Astrocyte of the hippocampus (primary cell): ENCODE measurements around the gene SPNS2.
A peak's percentile ranks its signal among the peaks of the same experiment; 100 is the strongest.

Experiments used
- DNase-seq: peaks from one replicate; pipeline ENCODE4 v3.0.0; 2011; ENCODE audit warnings: low read depth, low spot score

The SPNS2 gene, protein sequence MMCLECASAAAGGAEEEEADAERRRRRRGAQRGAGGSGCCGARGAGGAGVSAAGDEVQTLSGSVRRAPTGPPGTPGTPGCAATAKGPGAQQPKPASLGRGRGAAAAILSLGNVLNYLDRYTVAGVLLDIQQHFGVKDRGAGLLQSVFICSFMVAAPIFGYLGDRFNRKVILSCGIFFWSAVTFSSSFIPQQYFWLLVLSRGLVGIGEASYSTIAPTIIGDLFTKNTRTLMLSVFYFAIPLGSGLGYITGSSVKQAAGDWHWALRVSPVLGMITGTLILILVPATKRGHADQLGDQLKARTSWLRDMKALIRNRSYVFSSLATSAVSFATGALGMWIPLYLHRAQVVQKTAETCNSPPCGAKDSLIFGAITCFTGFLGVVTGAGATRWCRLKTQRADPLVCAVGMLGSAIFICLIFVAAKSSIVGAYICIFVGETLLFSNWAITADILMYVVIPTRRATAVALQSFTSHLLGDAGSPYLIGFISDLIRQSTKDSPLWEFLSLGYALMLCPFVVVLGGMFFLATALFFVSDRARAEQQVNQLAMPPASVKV

DNA sequence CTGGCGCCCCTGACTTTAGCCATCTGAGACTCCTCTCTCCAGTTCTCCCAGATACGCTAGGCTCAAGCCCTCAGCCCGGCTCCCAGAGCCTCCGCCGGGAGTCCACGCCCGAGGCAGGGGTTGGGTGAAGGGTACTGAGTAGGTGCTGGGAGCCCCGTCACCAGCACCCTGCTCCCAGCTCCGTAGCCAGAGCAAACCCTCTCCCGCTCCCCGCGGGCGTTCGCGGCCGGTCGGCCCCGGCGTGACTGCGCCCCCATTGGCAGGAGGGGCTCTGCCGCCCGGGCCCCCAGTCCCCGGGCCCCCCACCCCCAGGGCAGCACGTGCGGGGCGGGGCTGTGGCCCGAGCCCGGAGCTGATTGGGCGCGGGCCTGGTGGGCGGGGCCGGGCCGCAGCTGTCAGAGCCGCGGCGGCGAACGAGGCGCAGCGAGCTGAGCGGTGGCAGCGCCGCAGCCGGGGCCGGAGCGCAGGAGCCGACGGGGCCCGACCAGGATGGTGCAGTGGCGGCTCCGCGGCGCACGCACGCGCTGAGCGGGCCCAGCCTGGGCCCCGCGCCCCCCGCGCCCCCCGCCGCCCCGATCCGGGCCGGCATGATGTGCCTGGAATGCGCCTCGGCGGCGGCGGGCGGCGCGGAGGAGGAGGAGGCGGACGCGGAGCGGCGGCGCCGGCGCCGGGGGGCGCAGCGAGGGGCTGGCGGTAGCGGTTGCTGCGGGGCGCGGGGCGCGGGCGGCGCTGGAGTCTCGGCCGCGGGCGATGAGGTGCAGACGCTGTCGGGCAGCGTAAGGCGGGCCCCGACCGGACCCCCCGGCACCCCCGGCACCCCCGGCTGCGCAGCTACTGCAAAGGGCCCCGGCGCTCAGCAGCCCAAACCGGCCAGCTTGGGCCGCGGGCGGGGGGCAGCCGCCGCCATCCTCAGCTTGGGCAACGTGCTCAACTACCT lies at the start of gene SPNS2:
Gene SPNS2 (plus strand): TSS at position 421 of the 937 bp plus-strand sequence. CDS start 167 bp downstream, at position 588.
- DNase-seq, result peak; percentile 76

DNA sequence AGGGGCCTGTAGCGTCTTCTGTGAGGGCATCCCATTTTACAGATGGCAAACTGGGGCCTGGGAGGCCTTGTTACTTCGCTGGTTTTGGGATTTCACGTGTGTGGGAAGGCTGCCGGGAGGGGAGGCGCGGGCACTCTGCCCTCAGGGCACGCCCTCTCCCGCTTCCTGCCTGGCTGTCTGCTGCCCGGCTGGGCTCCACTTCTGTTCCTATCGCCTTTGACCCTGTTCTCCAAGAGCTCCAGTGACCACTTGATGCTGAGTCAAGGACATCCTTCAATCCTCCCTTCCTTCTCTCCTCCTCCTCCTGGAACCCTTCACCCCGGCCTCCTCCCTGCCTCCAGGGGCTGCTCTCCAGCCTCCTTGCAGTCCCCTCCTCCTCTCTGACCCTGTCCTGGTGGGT lies 48.9 kb upstream of the SPNS2 start:
- no peak for DNase-seq

DNA sequence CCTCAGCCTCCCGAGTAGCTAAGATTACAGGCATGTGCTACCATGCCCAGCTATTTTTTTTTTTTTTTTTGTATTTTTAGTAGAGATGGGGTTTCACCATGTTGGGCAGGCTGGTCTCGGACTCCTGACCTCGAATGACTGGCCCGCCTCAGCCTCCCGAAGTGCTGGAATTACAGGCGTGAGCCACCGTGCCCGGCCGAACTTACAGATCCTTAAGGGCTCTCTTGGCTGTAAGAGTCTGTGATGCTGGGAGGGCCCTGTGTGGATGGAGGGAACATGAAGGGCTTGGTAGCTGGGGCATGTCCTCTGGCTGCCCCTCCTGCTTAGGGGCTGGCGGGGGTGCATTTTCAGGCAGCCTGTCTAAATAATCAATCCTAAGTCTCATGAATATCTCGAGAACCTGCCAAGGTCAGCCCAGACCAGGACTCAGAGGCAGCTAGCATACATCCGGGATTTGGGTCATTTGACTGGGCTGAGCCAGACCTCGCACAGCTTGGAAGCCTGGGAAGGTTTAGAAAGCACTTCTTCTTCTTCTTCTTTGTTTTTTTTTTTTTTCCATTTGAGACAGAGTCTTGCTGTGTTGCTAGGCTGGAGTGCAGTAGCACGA lies 47.9 kb upstream of the SPNS2 start:
- DNase-seq, result no peak

DNA sequence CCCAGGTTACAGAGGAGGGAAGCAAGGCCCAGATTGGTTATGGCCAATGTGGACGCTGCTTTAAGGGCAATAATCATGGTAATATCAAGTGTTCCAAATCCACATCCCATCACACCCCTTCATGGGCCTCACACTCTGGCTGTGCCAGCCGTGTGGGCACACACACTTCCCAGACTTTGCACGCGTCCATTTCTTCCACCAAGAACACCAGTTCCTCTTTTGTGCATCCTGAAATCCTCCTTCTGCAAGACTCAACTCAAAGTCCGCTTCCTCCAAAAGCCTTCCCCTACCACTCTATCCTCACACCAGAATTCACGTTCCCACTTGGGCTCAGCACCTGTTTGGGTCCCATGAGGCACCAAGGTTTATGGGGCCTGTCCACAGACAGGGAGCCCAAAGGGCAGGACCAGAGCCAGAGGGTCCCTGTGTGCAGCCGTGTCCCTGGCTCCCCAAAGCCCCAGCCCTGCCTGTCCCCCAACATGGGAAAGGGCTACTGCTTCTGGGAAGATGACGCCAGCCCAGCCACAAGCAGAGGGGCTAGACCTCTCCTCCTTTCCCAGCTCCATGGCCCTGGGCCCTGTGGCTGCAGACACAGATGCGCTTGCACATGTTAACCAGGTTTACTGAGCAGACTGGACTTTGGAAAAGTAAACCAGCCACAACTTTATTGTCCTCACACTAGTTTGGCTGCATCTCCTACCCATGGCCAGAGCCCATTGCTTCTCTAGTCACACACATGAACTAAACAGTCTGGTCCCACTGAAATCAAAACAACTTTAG lies 44.7 kb upstream of the SPNS2 start:
- DNase-seq, result no peak

DNA sequence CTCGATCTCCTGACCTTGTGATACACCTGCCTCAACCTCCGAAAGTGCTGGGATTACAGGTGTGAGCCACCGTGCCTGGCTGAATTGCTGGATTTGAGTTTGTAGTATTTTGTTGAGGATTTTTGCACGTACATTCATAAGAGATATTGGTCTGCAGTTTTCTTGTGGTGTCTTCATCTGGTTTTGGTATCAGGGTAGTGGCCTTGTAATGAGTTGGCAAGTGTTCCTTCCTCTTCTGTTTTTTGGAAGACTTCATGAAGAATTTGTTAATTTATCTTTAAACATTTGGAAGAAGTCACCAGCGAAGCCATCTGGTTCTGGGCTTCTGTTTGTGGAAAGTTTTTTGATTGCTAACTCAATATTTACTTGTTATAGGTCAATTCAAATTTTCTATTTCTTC lies 38.0 kb upstream of the SPNS2 start:
- DNase-seq, result no peak

DNA sequence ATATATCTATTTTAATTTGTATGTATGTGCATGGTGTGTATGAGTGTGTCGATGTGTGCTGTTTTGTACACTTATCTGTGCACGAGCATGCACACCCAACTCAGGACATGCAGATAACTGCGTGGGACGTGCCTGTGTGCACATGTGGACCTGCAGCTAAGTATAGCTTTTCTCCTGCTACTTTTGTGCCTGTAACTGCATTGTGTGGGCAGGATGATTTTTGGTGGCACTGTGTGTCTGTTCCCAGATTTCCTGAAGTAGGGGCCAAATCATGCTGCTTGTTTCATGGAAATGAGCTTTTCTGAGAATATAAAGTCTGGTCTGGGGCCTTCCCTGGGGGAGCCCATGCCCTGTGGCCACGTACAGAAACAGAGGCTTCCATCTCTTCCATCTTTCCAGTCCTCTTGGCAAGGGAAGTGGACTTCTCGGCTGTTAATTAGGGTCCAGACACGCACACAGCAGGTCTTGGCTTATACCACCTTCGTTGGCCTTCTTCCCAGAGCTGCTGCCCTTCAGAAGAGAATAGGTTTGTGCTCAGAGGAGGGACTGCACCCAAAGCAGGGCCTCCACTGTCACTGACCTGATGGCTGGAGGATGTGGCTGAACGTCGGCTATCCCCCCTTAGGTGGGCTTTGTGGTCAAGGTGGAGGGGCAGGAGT lies 34.7 kb upstream of the SPNS2 start:
- DNase-seq, result peak; percentile 74

DNA sequence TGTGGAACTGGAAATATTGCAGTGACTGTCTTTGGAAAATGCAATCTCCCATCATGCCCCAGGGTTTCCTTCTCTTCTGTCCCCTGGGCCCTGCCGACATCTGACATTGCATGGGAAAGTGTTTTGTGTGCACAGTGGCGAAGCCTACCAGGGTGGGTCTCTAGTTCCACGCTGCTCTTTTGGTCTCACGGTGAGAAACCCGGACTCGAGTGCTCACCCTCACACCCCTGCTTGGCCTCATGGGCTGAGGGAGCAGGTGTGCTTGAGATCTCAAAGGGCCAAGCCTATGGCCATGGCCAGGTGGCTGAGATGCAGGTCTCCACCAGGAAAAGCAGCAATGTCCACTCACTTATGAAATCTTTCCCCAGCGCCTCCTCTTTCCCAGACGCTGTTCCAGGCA lies 32.9 kb upstream of the SPNS2 start:
- no peak for DNase-seq

DNA sequence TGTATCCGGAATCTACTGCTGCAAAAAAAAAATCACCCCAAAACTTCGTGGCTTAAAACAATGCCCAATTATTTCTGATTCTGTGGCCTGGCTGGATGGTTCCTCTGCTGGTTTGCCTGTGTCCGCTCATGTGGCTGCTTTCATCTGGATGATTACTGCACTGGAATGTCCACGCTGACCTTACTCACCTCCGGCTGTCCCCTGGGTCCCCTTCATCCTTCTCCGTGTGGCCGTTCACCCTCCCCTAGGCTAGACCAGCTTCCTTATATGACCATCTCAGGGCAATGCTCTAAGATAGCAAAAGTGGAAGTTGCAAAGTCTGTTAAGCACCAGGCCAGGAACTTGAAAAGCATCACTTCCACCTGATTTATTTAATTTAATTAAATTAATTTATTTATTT lies 31.4 kb upstream of the SPNS2 start:
- DNase-seq, result no peak

DNA sequence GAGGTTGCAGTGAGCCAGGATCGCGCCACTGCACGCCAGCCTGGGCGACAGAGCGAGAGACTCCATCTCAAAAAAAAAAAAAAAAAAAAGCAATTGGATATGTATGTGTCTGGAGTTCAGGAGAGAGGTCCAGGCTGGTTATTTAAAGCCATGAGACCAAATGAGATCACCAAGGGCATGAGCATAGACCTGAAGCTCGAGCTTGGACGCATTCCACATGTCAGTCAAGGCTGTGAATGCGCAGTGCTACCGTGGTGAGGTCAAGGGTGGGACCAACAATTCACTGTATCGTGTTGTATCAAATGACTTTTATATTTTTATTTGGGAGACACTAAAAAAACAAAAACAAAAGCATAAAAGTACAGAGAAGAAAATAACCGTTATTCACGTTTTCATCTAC lies 29.1 kb upstream of the SPNS2 start:
- DNase-seq, result no peak

DNA sequence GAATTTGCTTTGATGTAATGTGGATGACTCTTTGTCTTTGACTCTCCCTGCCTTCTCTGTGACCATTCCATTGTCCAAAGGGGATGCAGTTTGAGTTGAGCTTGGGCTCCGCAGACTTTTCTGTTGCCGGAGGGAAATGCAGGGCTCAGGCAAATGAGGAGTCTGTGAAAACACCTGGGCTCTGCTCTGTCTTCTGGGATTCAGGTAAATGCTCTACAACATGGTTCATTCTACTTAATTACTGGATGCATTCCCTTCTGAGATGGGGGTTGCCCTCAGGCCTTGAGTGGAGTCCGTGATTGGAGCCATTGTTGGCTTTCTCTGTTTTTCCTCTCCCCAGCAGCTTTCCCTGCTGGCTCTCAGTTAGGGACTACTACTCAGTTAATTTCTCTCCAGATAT lies 26.4 kb upstream of the SPNS2 start:
- no peak for DNase-seq

DNA sequence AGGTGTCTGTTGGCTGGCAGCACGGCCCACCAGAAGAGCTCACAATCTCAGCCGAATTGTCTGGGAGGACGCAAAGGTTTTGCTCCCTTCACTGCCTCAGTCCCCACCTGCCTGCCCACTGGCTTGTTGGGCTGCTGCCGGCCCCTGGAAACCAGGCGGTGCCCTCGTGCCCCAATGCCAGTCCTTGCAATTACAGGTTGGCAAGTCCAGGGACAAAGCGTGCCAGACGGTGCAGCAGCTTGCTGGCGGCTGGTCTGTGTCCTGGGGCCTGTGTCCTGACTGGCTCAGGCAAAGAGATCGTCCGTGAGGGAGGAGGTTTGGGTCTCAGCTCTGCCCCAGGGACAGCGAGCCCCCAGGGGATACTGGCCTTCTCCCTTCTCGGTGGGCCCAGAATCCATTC lies 24.6 kb upstream of the SPNS2 start:
- no peak for DNase-seq

DNA sequence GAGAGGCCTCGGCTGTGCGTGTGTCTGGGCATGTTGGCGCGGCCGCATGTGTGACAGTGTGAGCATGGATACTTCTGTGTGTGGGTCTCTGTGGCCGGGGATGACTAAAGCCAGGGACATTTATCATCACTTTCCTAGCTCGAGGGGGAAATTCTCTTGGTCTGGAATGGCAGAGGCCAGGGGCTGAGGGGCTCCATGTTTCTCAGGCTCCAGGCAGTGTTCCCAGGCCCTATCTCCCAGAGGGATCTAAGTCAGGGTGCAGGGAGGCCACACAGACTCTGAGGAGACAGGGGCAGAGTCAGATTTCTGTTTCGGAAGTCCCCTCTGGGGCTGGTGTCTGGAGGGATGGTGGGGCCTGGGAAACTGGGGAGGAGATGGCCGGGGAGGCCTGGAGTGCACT lies 23.7 kb upstream of the SPNS2 start:
- DNase-seq, result no peak

DNA sequence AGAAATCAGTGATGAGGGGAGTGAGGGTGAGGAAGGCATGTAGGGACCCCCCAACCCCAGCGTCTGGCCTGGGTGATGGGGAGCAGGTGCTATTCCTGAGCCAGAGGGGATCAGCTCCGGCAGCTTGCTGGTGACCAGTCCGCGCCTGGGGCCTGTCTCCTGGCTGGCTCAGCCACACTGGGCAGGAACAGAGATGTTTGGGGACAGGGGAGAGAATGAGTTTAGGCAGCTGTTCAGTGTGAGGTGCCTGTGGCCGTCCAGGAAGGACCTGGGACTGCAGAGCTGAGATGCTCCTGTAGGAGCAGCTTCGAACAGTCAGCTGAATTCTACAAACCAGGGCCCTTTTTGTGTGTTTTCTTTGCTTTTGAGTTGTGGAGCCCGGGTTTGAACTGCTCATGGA lies 23.2 kb upstream of the SPNS2 start:
- DNase-seq, result no peak

DNA sequence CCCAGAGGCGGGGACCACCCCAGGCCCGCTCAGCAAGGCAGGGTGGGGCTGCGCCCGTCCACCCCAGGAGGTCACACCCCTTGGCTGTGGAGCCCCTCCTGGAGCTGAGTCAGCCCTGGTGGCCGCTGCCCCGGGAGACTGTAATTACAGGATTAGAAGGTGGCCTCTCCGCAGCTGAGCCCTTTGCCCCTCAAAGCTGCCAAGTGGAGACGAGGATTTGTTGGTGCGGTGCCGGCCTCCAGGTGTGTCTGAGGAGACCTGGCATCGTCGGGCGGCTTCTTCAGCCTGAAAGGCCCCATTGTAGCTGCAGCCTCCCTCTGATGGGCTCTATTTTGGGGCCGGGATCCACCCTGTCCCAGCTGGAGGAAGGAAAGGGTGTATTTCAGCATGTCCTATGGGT lies 22.7 kb upstream of the SPNS2 start:
- no peak for DNase-seq

DNA sequence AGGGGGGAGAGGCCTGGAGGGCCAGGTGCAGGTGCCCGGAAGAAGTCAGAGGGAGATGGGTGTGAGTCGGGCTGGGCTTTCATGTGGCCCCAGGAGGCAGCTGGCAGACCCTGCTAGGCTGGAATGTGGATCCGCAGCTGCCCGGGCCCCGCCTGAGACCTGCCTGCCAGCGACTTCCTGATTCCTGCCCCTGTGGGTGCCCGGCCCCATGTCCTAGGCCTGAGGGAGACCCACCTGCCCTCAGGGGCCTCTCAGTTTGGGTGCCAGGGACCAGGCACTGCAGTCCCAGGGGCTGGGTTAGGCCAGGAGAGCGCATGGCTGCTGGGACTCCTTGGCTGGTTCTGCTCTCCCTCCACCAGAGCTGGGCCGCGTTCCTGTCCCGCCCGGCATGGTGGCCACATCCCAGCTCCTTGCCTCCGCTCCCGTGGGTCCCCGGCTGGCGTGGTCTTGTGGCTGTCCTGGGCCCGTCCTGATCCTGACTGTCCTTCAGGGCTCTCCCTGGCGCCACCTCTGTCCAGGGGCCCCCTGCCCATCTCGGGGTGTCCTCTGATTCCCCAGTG lies 22.1 kb upstream of the SPNS2 start:
- DNase-seq, result no peak

DNA sequence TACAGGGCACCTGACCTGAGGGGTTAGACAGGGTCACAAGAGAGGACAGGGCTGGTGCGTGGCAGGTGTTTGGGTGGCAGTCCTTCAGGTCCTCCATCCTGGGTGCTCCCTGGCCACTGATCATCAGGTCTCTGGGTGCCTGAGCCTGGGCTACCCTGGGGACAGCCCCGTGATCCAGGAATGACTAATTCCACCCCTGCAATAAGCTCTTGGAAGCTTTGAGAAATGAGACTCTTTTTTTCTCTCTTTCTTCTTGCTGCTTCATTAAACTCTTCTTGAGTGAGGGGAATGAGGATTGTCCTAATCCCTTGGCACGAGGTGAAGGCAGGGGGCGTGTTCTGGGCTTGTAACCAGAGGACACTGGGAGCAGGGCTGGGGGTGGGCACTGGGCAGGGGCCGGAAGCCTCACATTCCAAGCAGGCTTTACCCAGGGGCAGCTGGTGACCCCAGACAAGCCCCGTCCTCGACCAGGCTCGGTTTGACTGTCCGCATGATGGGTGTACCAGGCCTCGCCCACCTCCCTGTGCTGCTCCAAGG lies 21.4 kb upstream of the SPNS2 start:
- no peak for DNase-seq

DNA sequence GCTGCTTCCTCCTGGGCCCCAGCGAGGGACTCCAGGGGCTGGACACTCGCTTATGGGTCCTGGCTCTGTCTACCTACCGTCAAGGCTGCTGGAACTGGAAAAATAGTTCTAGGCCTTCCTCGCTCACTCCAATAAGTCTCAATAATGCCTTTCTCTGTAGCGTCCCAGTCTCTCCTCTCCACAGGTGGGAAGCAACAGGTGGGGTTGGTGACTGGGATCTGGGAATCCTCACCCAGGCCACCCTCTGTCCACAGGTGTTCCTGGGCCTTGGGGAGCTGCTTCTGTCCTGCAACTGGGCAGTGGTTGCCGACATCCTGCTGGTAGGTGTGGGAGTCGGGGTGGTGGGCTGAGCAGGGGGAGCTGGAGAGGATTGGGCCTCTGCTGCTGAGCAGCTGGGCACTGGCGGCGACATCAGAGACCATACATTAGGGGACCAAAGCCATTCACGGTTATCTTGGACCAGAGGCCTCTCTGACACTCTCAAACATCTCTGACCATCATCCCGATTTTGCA lies 20.3 kb upstream of the SPNS2 start:
- DNase-seq, result no peak

DNA sequence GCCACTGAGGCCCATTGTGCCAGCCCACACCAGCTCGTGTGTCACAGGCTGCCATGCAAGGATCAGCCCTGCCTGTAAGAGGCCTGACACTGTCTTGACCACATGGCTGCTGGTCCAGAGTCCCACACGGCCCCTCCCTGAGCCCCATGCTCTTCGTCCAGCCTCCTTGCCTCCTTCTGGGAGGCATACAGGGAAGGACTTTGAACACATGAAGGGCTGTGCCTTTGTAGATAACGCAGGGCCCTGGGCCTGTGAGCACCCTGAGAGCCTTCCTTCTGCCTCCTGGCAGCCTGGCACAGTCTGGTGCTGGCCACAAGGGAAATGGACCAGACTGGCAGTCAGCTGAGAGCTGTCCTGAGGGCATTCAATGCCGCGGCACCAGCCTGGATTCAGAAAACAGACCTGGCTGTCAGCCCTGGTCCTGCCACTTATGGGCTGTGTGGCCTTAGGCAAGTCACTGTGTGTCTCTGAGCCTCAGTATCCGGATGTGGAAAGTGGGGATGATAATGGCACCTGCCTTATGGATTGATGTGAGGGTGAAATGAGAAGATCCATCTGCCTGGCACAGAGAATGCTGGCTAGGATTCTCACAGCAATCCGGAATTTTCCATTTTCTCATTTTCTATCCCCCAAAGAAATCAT lies 19.2 kb upstream of the SPNS2 start:
- DNase-seq, result no peak

DNA sequence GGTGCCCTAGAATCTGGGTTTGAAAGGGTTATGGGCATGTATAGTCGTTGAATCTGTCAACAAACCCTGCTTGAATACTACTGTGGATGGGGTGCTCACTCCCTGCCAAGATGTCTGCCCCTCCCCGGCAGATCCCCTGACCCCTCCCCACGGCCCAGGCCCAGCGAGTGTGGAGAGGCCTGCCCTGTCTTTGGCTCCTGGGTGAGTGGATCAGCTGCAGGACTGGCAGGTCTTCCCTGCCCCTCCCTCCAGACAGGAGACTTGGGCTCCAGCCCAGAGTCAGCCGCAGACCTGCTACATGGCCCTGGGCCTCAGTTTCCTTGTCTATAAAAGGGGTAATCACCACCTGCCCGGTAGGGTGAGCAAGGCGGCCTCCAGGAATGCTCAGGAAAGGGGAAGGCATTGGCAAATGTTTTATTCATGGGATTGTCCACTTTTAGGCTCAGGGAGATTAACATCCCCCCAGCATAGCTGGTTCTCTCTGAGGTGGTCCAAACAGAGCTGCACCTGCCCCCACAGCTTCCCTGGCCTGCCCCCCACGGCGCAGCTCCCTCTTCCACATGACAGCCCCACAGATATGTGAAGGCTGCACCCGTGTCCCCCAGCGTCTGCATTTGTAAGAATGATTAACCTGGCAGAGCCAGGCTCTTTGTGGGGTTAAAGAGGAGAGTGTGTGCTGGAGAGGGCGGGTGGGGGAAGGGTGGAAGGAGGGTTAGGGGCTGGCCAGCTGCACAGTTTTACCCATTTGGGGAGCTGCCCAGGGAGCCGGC lies 18.5 kb upstream of the SPNS2 start:
- no peak for DNase-seq
